HG03066 (cell line): Measurements from ENCODE around the gene CPE.

Experiments used
- ATAC-seq: cut with Tn5 transposase; IDR thresholded peaks from one replicate; pipeline ENCODE4 v1.9.1; 2021; ENCODE audit warnings: low read depth; ENCODE audit not compliant: unreplicated experiment

Gene CPE

DNA sequence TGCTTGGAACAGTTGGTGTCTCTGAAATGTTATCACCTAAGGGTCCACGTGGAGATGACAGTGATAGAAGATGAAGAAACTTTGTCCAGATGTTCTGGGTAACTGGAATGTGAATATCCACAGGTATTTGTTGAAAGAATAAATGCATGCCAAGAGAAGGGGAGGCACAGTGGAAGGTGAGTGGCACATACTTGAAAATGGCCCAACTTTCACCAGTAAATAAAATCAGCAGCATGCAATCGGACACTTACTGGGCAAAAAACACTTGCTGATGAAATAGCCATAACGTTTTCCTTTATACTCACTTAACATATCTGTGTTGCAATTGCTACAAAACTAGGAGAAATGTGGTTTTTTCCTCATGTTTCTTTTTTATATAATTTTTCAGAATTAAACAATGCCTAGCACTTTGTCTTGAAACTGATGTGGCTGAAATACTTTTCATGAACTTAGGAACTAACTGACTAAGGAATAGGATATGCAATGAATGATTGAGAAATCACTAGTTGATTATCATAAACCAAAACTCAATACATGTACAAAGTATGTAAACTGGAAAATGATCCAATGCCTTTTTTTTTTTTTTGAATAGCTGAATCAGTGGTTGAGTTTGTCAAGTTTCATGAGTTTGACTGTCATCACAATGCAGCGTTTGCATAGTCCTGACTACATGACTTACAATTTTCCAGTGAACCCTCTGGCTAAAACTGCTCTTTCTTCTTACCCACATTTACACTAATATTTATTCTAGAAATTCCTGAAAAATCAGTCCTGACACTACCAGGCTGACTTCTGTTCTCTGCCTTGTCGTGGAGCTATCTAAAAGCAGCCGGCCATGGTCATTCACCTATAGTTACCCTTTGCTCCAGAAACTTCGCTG is 127.4 kb downstream of the CPE start:
- no peak for ATAC-seq

DNA sequence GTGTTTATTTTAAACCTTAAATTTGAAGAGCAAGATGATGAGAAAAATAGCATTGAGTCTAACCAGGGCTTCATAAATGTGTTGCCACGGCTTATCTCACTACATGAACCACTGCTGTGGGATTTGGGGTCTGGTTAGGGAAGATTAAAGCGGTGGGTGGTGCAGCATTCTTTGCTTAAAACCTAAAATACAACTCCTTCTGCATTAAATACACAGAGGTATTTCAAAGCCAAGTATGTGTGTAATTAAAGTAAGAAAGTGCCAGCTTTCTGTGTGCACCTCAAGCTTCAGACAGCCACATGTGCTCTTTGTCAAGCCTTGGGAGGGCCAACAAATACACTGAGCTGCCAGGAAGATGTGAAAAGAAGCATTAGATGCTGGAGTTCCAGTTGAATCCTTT is 128.0 kb downstream of the CPE start:
- no peak for ATAC-seq

DNA sequence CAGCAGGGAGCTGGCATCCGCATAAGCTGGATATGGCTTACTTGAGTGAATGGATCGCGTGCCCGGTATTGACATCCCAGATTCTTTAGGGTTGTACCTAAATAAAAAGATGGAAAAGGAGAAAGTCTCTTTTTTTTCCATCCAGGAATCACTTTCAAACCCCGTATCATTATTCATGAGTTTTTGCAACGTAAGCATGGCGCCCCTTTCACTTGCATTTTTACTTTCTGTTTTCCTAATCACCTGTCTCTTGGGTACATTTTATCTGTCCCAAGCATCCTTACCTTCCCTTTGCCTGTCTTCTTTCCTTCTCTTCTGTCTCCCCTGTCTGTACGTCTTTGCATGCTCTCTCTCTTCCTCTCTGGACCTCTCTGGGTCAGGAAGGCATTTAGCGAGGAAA is 128.6 kb downstream of the CPE start:
- no peak for ATAC-seq

DNA sequence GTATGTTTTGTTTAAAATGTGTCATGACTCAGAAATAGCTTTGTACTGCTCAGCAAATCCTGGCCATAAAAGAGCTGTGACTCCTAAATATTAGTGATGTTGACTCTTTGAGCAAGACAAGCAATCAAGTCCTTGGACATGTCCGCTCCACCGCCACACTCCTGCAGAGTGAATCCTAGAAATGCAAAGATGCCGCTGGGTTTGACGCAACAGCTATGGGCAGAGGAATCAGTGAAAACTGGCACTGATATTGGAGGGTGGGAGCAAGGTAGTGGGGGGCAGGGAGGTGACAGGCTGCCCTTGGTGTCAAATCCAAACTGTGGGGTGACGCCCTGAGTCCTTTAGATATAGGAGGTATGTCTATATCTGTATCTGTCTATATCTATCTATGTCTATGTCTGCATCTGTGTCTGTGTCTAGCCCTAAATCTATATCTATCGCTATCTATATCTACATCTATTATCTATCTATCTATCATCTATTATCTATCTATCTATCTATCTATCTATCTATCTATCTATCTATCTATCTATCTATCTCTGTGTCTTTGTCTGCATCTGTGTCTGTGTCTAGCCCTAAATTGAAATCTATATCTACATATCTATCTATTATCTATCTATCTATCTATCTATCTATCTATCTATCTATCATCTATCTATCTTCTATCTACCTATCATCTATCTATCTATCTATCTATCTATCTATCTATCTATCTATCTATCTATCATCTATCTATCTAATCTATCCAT is 129.7 kb downstream of the CPE start:
- ATAC-seq: no peak

DNA sequence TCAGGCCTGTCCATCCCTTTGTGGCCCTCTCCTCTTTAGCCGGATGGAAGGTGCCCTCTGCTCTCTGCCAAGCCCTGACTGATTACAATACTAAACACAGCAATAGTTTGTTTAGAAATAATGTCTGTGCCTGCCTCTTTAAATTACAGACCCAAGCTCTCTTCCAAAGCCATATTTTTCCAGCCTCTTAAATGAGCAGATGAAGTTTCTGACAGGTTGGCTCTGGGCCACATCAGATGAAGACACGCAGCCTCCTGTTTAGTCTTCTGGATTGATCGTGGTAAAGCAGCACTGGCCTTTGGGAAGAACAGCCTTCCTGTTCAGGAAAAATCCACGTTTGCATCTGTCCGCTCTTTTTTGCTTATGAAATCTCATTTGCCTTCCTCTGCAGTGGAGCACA is 133.6 kb downstream of the CPE start:
- no peak for ATAC-seq

DNA sequence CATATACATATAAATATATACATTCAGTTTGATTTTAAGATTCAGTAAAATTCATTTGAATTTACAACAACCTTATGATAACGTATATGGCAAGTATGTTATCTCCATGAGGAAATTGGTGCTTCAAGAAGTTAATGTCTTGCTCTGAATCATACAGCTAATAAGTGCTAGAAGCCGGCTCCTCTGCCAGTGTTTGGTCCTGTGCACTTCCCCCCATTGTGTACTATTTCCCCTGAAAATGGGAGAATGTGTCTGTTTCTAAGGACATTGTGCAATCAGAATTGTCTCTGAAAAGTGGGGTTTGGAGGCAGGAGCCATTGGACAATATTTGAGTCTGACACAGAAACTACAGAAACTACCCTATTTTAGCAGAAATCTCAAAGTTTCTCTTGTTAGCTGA is 135.9 kb downstream of the CPE start:
- no peak for ATAC-seq

DNA sequence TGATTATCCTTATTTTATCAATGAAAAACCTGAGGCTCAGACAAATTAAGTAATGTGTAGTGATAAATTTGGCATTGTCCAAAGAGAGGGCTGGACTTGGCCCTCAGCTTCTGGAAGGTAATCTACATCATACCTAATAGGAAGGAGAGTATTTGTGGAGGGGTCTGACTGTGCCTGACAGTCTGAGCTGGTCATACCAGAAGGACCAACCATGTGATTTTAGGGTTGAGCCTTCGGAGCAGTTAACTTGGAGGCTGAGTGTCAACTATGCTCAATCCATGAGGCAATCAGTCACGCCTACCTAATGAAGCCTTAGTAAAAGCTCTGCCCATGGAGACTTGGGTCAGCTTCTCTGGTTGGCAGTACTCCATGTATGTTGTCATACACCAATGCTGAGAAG is 136.4 kb downstream of the CPE start:
- ATAC-seq: no peak

DNA sequence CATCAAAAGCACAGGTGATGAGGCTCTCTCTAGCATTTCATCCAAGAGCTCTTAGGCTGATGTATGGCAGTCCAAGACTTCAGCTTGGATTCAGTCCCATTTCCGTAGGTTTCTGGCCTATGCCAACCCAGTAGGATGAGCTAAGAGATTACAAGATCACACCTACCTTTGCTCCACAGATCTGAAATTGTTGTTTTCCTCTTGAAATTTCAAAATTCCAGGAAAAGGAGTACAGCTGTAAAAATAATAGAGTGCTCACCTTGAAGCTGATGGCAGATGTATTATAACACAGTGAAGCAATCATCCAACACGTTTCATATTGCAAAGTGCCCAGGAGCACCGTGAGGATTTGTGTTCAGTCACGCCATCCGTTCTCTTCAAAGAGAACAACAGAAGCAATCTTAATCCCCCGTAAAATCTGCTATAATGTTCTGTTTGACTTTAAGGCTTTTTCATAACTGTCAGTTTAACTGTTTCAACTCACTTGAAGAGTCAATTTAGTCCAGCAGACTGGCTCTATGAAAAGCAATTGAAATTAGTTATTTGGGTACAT is 137.5 kb downstream of the CPE start:
- ATAC-seq: no peak

DNA sequence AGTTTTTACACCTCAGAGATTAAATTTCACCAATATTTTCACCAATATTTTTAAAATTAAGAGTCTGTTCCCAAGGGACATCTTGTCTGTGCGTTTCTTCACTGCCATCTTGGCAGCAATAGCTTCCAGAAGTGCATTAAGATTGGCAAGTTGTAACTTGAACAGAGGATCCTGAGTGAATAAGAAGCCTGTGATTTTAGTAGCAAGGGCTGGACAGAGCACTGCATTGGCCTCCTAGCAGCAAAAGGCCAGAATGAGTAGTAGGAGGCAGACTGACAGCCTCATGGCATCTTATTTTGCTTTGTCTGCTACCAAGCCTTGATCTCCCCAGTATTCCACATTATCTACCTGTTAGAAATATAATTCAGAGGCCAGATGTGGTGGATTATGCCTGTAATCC is 138.4 kb downstream of the CPE start:
- no peak for ATAC-seq

DNA sequence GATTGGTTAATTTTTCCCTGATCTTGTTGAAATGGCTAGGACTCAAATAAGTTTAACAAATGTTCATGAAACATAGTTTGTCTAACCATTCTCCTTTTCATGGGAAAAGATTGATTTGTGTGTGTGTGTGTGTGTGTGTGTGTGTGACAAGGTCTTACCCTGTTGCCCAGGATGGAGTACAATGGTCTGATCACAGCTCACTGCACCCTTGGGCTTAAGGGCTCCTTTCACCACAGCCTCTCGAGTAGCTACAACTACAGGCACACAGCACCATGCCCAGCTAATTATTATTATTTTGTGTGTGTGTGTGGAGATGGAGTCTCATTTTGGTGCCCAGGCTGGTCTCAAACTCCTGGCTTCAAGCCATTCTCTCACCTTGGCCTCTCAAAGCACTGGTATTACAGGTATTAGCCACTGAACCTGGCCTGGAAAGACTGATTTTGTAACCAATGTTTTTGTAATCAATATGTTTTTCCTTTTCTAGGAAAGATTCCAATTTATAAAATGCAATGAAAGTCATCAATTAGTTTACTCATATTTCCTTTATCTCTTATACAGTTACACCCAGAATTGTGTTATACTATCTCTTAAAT is 139.3 kb downstream of the CPE start:
- no peak for ATAC-seq

DNA sequence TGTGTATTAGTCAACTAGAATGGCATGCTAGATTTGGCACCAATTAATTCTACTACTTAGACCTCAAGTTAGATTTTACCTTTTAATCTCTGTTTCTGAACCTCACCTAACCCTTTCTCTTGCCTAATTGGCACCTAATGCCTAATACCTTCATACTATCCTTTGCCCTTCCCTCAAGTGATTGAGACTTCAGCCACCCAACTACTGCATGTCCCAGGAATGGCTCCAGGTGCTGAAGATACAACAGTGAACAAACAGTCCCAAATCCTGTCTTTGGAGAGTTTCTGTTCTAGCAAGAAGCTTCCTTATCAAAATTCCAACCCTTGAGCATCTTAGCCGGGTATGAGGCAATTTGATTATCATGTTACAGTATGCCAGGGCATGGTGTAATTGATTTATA is 139.9 kb downstream of the CPE start:
- ATAC-seq: no peak

DNA sequence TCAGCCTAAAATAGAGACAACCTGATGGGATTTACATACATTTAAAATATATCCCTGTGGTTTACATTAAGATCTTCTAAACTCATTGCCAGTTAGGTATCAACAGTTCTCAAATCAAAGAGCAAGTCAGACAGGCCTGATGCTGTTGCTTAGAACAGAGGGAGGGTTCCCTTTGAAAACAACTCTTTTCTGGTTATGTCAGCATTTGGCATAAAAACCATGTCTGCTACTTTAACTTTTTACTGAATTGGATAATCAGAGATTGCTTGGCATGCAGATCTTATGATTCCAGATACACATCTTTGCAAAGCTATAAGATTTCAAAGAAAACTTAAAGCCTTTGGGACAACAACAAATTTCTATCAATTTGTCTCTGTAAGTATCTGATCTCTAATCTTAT is 140.8 kb downstream of the CPE start:
- ATAC-seq: no peak

DNA sequence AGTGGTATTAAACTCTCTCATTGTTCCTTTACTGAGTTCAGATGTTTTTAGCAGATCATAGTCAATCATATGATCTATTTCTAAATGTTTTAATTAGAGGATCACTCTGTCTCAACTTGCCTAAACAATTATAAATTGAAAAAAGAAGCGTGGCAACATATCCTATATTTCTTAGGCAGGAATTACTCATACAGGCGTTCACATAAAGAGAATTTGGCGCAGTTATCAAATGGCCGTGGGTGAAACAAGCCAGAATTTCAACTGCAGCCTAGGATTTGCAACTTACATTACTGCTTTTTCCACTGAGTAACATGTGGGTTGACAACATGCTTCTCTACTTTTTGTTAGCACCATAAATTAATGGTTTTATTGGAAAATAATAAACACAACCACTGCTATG is 141.3 kb downstream of the CPE start:
- no peak for ATAC-seq

DNA sequence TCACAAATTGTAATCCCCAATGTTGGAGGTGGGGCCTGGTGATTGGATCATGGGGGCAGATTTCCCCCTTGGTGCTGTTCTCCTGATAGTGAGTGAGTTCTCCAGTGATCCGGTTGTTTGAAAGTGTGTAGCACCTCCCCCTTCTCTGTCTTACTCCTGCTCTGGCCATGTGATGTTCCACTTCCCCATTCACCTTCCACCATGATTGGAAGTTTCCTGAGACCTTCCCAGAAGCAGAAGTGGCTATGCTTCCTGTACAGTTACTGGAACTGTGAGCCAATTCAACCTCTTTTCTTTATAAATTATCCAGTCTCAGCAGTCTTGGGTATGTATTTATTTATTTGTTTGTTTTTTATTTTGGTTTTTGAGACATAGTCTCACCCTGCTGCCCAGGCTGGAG is 143.2 kb downstream of the CPE start:
- ATAC-seq: no peak

DNA sequence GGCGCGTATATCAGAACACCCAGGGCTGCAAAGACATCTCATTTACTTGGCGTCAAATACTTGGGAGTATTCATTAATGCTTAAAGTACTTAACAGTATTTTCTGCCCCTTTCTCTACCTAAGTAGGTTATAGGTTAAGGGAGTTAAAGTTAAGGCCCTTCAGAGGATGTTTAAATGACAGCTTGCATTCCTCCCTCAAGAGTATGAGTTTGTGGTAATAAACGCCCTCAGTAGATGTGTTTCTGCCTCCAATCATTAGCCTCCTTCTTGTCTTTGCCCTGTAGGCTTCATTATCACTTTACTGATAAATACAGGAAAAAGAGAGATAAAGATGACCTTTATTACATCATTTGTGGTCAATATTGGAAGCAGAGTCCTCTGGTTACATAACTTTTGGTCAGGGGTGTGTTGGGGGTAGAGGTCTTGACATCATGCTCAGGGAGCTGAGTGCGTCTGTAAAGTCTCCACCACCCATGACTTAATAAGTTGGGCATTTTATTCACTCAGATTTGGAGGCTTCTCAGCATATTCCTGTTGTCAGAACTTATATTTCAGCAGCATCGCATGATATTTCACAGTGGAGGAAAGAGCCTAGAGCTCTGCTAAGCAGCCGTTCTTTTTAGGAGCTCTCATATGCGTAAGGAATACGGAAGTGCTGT is 145.9 kb downstream of the CPE start:
- ATAC-seq: no peak

DNA sequence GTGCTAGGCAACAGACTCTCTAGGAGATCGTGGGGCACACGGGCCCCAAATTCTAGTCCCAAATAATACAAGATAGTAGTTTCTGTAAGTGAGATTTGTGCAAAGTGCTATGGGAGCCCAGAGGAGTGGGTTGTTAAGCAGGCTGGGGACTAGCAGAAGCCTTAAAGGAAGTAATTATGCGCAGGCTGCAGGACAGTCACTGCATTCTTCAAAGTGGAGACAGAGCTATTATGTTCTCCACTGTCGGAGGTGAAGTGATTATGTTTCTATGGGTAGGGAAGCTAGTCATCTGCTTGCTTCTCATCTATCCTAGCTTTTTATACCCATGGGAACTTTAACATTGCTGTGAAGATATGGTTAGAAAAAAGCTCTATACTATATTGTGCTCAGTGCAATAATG is 154.2 kb downstream of the CPE start:
- no peak for ATAC-seq

DNA sequence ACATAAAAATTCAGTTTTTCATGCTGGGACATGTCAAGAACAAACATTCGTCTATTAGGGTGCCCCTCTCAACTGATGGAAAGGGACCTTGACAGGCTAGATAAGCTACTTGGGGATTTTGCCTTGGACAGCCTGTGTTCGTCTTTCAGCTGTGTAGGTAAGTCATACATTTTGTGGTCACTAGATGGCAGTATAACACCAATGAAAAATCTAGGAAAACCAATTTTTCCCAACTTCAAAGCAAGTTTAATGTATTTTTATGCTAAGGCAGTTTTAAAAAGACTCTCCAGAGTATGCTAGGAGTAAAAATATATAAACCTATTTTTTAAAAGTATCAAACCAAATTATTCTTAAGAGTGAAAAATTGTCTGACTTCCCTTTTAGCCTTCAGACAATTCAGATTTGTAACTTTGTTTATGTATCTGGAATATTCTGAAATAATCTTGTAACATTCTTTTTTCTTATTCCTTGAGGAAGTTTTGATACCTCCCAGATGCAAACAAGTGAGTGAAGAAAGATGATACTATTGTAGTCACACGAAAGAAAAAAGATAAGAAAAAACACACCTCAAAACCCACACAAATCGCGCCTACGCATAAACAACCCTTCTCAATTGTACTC is 158.3 kb downstream of the CPE start:
- no peak for ATAC-seq

DNA sequence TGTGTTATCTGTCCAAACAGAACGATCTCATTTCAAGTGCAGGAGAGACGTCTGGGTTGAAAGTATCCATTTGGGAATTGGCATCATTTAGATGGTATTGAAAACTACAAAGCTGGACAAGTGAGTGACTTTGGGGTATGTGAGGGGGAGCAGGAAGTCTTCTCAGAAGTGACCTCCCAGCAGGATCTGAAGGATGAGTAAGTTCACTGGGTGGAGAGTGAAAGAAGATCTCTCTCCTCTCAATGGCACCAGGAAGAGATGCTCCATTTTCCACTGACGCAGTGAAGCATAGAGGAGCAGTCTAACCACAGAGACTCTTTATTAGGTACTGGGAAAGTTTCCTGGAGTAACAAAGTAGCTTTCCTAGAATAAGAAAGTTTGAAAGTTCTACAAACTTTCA is 161.0 kb downstream of the CPE start:
- ATAC-seq: no peak

DNA sequence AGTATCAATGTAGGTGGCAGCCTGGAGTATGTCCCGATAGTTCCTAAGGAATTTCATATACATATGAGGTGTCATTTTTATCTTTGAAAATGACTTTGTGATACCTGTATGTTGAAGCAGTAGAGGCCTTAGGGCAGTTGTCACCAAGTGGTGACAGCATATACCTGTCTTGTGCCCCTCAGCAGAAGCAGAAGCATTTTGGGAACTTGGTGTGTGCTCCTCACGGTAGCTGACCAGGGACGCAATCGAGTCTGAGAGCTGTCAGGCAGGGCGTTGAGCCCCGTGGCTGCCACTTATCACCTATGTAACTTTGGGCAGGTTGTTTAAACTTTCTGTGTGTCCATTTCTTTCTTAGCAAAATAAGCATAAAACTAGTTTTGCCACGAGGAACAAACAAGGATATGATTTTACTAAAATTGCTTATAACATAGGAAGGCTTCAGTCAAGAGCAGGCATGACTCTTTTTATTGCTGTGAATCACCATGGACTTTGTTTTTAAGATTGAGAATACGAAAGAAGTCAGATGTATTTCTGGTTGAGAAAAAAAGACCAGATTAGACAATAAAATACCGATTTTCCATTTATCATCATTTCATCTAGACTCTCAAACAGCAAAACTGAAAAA is 161.5 kb downstream of the CPE start:
- no peak for ATAC-seq

DNA sequence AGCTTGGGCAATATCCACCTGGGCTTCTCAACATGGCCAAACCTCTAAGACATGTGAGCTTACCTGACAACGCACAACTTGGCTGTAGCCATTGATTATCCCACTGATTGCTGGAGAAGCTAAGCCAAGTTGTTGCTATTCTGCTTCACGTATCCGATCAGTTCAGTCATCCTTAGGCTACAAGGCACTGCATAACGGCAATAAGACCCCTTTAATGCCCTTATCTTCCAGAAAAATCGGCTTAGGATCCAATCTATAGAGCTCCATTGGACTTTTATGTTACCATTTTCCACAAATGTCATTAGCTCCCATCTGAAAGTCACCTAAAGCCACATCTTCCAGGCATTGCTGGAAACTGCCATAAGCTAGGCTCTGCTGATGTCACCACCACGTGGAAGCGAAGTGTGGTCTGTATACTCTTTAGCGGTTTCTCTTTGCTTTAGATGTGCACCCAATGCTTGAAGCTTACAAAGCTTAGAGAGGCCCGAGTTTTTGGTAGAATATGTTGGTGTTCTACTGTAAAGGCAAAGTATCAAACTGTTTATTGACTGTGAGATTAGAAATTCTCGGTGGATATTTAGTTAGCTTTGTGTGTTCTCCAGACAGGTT is 163.1 kb downstream of the CPE start:
- ATAC-seq: no peak
